HG02642 (cell line): ENCODE data around the gene LIPA.
"Not testable (repeated sequence)": the region's sequence is repeated elsewhere in the genome, so short reads cannot be mapped to it uniquely, and the experiment has no call there.

Experiments
- ATAC-seq: cut with Tn5 transposase; IDR thresholded peaks from one replicate; pipeline ENCODE4 v1.9.1; 2021; ENCODE audit warnings: mild to moderate bottlenecking; ENCODE audit not compliant: unreplicated experiment, poor library complexity

Gene LIPA

GRCh38 chr10:89251409-89252224 lies at the start of gene LIPA:
TSS of gene LIPA (minus strand) at chr10:89251775. CDS start at chr10:89247648, 4,127 bp downstream.
- ATAC-seq = peak; percentile 98

- no peak for ATAC-seq
Observed at GRCh38 chr10:89301232-89301631, 49.7 kb upstream of the LIPA start.

GRCh38 chr10:89299031-89299430 lies 47.5 kb upstream of the LIPA start:
- ATAC-seq = no peak

- ATAC-seq = no peak
Observed at GRCh38 chr10:89297791-89298190, 46.2 kb upstream of the LIPA start.

- no peak for ATAC-seq
Observed at GRCh38 chr10:89297356-89297755, 45.8 kb upstream of the LIPA start.

- ATAC-seq = no peak
Observed at GRCh38 chr10:89296220-89296648, 44.7 kb upstream of the LIPA start.

GRCh38 chr10:89295597-89295996 lies 44.0 kb upstream of the LIPA start:
- no peak for ATAC-seq

GRCh38 chr10:89294721-89295239 lies 43.2 kb upstream of the LIPA start:
- no peak for ATAC-seq

GRCh38 chr10:89285303-89285702 lies 33.7 kb upstream of the LIPA start:
- not testable (repeated sequence) for ATAC-seq

- ATAC-seq = not testable (repeated sequence)
Observed at GRCh38 chr10:89284711-89285110, 33.1 kb upstream of the LIPA start.

GRCh38 chr10:89283936-89284475 lies 32.4 kb upstream of the LIPA start:
- no peak for ATAC-seq

GRCh38 chr10:89283025-89283935 lies 31.7 kb upstream of the LIPA start:
- no peak for ATAC-seq

- no peak for ATAC-seq
Observed at GRCh38 chr10:89281606-89282395, 30.2 kb upstream of the LIPA start.

GRCh38 chr10:89280508-89280907 lies 28.9 kb upstream of the LIPA start:
- no peak for ATAC-seq

GRCh38 chr10:89279421-89279869 lies 27.9 kb upstream of the LIPA start:
- ATAC-seq = no peak

- no peak for ATAC-seq
Observed at GRCh38 chr10:89278900-89279392, 27.4 kb upstream of the LIPA start.

GRCh38 chr10:89278034-89278535 lies 26.5 kb upstream of the LIPA start:
- no peak for ATAC-seq

- ATAC-seq = no peak
Observed at GRCh38 chr10:89275383-89275782, 23.8 kb upstream of the LIPA start.

GRCh38 chr10:89274928-89275327 lies 23.4 kb upstream of the LIPA start:
- ATAC-seq = no peak
